WTC11 (cell line): ENCODE data around the gene RRBP1. TPM values are rescaled to one million over a fixed set of nuclear protein-coding genes. Genes with fewer than 3 reads are reported as not detected.

Experiments
- ATAC-seq: fragments of 200-7000 bp; cut with Tn5 transposase; 2 replicates; pipeline ENCODE4 v1.10.0; 2021; ENCODE audit warnings: mild to moderate bottlenecking, moderate library complexity
- CTCF ChIA-PET: fragments of 300-600 bp; sonication (Branson Sonifier 250); formaldehyde crosslinking; loops from one replicate; lab custom pipeline; 2021; ENCODE audit warnings: antibody characterized with exemption; lab: Charles Lee
- POLR2A ChIA-PET: fragments of 350-600 bp; sonication (Branson Sonifier 250); formaldehyde crosslinking; loops from one replicate; lab custom pipeline; 2021; ENCODE audit warnings: antibody characterized with exemption; lab: Charles Lee
- DNase-seq: peaks from one replicate; pipeline ENCODE4 v3.0.0; 2021; ENCODE audit warnings: low spot score
- H3K27ac Mint-ChIP-seq: 2 replicates; pipeline ENCODE4 v1.8.0; 2021; ENCODE audit warnings: mixed read lengths
- H3K27me3 Mint-ChIP-seq: 2 replicates; pipeline ENCODE4 v1.8.0; 2021; ENCODE audit warnings: low read depth, mild to moderate bottlenecking, moderate library complexity, mixed read lengths
- H3K36me3 Mint-ChIP-seq: 2 replicates; pipeline ENCODE4 v1.8.0; 2021; ENCODE audit warnings: mixed read lengths
- H3K4me1 Mint-ChIP-seq: 2 replicates; pipeline ENCODE4 v1.8.0; 2022; ENCODE audit warnings: mixed read lengths
- H3K4me3 Mint-ChIP-seq: 2 replicates; pipeline ENCODE4 v1.8.0; 2021; ENCODE audit warnings: mild to moderate bottlenecking, moderate library complexity, mixed read lengths
- H3K9me3 Mint-ChIP-seq: 2 replicates; pipeline ENCODE4 v1.8.0; 2021; ENCODE audit warnings: mixed read lengths
- ARID4B ChIP-seq: sonication (generic); formaldehyde crosslinking; IDR thresholded peaks from 2 replicates; pipeline ENCODE4 v1.8.0; 2023; ENCODE audit warnings: missing genetic modification reagents, mild to moderate bottlenecking, borderline replicate concordance
- ELF4 ChIP-seq: sonication (generic); formaldehyde crosslinking; IDR thresholded peaks from 2 replicates; pipeline ENCODE4 v1.8.1; 2022; ENCODE audit warnings: low read depth, mild to moderate bottlenecking, moderate library complexity, missing genetic modification reagents
- ETV6 ChIP-seq: sonication (generic); formaldehyde crosslinking; IDR thresholded peaks from 2 replicates; pipeline ENCODE4 v1.8.1; 2022; ENCODE audit warnings: mild to moderate bottlenecking, missing genetic modification reagents
- FOXP1 ChIP-seq: sonication (generic); formaldehyde crosslinking; IDR thresholded peaks from 2 replicates; pipeline ENCODE4 v1.8.0; 2022; ENCODE audit warnings: missing genetic modification reagents, mild to moderate bottlenecking, moderate library complexity, borderline replicate concordance
- KAT7 ChIP-seq: sonication (generic); formaldehyde crosslinking; IDR thresholded peaks from 2 replicates; pipeline ENCODE4 v1.8.1; 2023; ENCODE audit warnings: missing genetic modification reagents, mild to moderate bottlenecking, borderline replicate concordance
- MLX ChIP-seq: sonication (generic); formaldehyde crosslinking; IDR thresholded peaks from 2 replicates; pipeline ENCODE4 v1.8.1; 2023; ENCODE audit warnings: mild to moderate bottlenecking, missing genetic modification reagents, moderate library complexity
- NR1H2 ChIP-seq: sonication (generic); formaldehyde crosslinking; IDR thresholded peaks from 2 replicates; pipeline ENCODE4 v1.9.0; 2021; ENCODE audit warnings: mild to moderate bottlenecking, moderate library complexity, missing genetic modification reagents
- NR2C2 ChIP-seq: sonication (generic); formaldehyde crosslinking; IDR thresholded peaks from 2 replicates; pipeline ENCODE4 v1.8.0; 2022; ENCODE audit warnings: mild to moderate bottlenecking, missing genetic modification reagents
- PRRX2 ChIP-seq: fragments of 250-450 bp; sonication (Bioruptor Pico); IDR thresholded peaks from 2 replicates; pipeline ENCODE4 v1.8.0; 2021; ENCODE audit warnings: mild to moderate bottlenecking
- SMAD4 ChIP-seq: sonication (generic); formaldehyde crosslinking; IDR thresholded peaks from 2 replicates; pipeline ENCODE4 v1.8.0; 2022; ENCODE audit warnings: mild to moderate bottlenecking, missing genetic modification reagents
- SP1 ChIP-seq: sonication (generic); formaldehyde crosslinking; conservative IDR thresholded peaks from 2 replicates; pipeline ENCODE4 v1.8.1; 2022; ENCODE audit warnings: missing genetic modification reagents
- TEAD1 ChIP-seq: sonication (generic); formaldehyde crosslinking; IDR thresholded peaks from 2 replicates; pipeline ENCODE4 v1.8.0; 2022; ENCODE audit warnings: mild to moderate bottlenecking, missing genetic modification reagents
- TP53 ChIP-seq: sonication (generic); formaldehyde crosslinking; IDR thresholded peaks from 2 replicates; pipeline ENCODE4 v1.8.1; 2023; ENCODE audit warnings: mild to moderate bottlenecking, missing genetic modification reagents
- ZNF263 ChIP-seq: sonication (generic); formaldehyde crosslinking; IDR thresholded peaks from 2 replicates; pipeline ENCODE4 v1.8.1; 2022; ENCODE audit warnings: low read depth, mild to moderate bottlenecking, moderate library complexity, missing genetic modification reagents
- ZNF317 ChIP-seq: sonication (generic); formaldehyde crosslinking; IDR thresholded peaks from 2 replicates; pipeline ENCODE4 v1.8.1; 2023; ENCODE audit warnings: low read depth, mild to moderate bottlenecking, moderate library complexity, missing genetic modification reagents, borderline replicate concordance
- ZNF416 ChIP-seq: fragments of 250-450 bp; sonication (Bioruptor Pico); IDR thresholded peaks from 2 replicates; pipeline ENCODE4 v1.9.0; 2021; ENCODE audit warnings: mild to moderate bottlenecking, inconsistent platforms
- total RNA-seq: library from RNA; stranded (reverse); gene quantifications from 3 replicates; pipeline ENCODE4 v1.2.3, GENCODE V29; 2021
- TF ChIP-seq, protein P1 (sequence below): sonication (generic); formaldehyde crosslinking; IDR thresholded peaks from 2 replicates; pipeline ENCODE4 v1.8.0; 2022; ENCODE audit warnings: mild to moderate bottlenecking, missing genetic modification reagents
- TF ChIP-seq, protein P2 (sequence below): fragments of 200-600 bp; IDR thresholded peaks from 2 replicates; pipeline ENCODE4 v1.8.0; 2022; ENCODE audit warnings: antibody characterized with exemption
- TF ChIP-seq, protein P3 (sequence below): sonication (generic); formaldehyde crosslinking; conservative IDR thresholded peaks from 2 replicates; pipeline ENCODE4 v1.8.1; 2022; ENCODE audit warnings: mild to moderate bottlenecking, missing genetic modification reagents

The RRBP1 gene
- total RNA-seq, 1 experiment from 2014 or later, result 171 TPM

- ATAC-seq, result no peak
These were observed 23.4 kb downstream of the RRBP1 start for GRCh38 chr20:17658648-17658993.

DNA sequence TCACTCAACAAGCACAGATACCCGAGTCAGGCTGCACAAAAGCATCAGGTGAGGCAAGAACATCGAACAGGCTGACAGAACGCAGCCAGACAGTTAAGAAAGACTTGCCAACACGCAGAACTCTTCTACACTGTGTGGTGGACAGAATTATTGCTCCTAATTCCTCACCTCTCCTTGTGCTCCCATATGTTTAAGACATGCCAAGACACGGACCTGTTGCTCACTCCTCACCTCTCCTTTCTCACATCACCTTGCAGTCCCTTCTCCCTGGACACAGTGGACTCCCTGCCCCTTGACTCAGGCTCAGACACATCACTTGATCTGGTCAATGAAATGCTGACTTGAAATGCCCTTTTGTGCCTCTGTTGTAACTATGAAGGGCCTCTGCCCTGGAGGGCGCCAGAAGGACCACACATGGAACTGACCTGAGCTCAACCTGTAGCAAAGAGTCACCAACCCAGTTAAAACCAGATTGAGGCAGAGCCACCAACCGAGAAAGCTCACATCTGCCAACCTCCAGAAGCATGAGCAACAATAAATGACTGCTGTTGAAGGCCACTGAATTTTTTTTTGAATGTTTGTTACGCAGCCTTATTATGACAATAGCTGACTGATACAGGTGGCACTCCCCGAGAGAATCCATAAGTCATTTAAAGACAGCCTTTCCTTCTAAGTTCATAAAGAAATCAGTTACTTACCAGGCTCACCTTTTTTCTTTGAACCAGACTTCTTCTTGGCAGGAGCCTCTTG, 24.0 kb downstream of the RRBP1 start:
- peaks cover 59% of the 10 kb centered on the region for H3K4me1 Mint-ChIP-seq
- ATAC-seq (no peak), DNase-seq (no peak)
- peak overlapping the region; percentile 82 for H3K27ac Mint-ChIP-seq
- ChIA-PET POLR2A (no interaction called here), CTCF (interaction anchor here (0.9 kb wide), 1 partner anchor 24 kb away, joined by 3 read pairs; the partner anchor contains the start of gene RRBP1)
- peaks cover 16% of the 10 kb centered on the region for H3K9me3 Mint-ChIP-seq
- no peak overlapping the region for H3K4me3 Mint-ChIP-seq
- no peaks in the 10 kb centered on the region for H3K27me3 Mint-ChIP-seq
- H3K36me3 Mint-ChIP-seq, result peaks cover 52% of the 10 kb centered on the region
- TF ChIP-seq TEAD1, result no peak
- no peak for TF ChIP-seq ZNF416 (CRISPR knock-in tag)
- TF ChIP-seq SMAD4, result no peak
- TF ChIP-seq, protein P1, sequence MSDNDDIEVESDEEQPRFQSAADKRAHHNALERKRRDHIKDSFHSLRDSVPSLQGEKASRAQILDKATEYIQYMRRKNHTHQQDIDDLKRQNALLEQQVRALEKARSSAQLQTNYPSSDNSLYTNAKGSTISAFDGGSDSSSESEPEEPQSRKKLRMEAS (CRISPR knock-in tag), result no peak
- TF ChIP-seq ZNF317 (CRISPR knock-in tag), result no peak
- no peak for TF ChIP-seq ZNF263 (CRISPR knock-in tag)
- TF ChIP-seq, protein P2, sequence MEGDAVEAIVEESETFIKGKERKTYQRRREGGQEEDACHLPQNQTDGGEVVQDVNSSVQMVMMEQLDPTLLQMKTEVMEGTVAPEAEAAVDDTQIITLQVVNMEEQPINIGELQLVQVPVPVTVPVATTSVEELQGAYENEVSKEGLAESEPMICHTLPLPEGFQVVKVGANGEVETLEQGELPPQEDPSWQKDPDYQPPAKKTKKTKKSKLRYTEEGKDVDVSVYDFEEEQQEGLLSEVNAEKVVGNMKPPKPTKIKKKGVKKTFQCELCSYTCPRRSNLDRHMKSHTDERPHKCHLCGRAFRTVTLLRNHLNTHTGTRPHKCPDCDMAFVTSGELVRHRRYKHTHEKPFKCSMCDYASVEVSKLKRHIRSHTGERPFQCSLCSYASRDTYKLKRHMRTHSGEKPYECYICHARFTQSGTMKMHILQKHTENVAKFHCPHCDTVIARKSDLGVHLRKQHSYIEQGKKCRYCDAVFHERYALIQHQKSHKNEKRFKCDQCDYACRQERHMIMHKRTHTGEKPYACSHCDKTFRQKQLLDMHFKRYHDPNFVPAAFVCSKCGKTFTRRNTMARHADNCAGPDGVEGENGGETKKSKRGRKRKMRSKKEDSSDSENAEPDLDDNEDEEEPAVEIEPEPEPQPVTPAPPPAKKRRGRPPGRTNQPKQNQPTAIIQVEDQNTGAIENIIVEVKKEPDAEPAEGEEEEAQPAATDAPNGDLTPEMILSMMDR, result no peak
- no peak for TF ChIP-seq ETV6 (CRISPR knock-in tag)
- TF ChIP-seq, protein P3, sequence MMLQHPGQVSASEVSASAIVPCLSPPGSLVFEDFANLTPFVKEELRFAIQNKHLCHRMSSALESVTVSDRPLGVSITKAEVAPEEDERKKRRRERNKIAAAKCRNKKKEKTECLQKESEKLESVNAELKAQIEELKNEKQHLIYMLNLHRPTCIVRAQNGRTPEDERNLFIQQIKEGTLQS (CRISPR knock-in tag), result no peak
- TF ChIP-seq KAT7 (CRISPR knock-in tag), result no peak
- TF ChIP-seq NR1H2 (CRISPR knock-in tag), result no peak
- no peak for TF ChIP-seq SP1 (CRISPR knock-in tag)
- TF ChIP-seq ELF4, result no peak

More at GRCh38 chr20:17658648-17658993, 23.4 kb downstream of the RRBP1 start:
- TF ChIP-seq FOXP1 (CRISPR knock-in tag) (no peak), ZNF263 (CRISPR knock-in tag) (no peak), PRRX2 (CRISPR knock-in tag) (no peak), MLX (CRISPR knock-in tag) (no peak)
- peaks cover 16% of the 10 kb centered on the region for H3K9me3 Mint-ChIP-seq
- POLR2A ChIA-PET, result no interaction called here
- H3K36me3 Mint-ChIP-seq, result peaks cover 52% of the 10 kb centered on the region
- H3K27ac Mint-ChIP-seq, result no peak overlapping the region
- CTCF ChIA-PET, result interaction anchor here (0.9 kb wide), 1 partner anchor 24 kb away, joined by 3 read pairs; the partner anchor contains the start of gene RRBP1
- no peaks in the 10 kb centered on the region for H3K27me3 Mint-ChIP-seq
- DNase-seq, result no peak
- peaks cover 64% of the 10 kb centered on the region for H3K4me1 Mint-ChIP-seq
- no peak overlapping the region for H3K4me3 Mint-ChIP-seq

DNA sequence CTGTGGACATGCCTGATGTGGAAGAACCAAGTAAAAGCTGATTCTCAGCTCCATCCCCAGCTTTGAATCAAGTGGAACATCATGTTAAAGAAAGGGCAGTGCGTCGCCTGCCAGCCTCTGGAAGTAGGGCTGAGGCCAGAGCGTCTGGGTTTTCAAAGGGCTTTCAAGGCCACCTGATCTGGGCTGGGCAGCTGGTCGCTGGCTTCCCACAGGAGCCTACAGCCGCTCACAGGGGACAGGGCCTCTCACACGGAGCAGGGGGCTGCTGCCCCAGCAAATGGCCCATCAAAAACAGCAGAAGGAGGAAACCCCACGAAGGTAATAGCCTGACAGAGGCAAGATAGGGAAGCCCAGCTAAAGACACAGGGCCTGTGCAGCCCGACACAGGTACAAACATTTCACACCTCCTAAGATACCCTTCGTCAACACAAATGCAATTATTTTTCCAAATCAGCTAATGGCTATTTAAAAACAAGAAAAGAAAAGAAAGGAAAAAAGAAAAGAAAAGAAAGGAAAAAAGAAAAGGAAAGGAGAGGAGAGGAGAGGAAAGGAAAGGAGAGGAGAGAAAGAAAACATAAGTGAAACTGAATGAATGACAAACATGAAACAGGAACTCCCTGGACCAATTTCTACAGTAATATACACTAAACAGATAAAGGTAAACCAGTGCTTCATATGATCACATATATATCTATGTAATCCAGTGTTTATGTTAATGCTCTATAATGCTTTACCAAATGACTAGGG, 24.8 kb downstream of the RRBP1 start:
- Mint-ChIP-seq H3K9me3 (peaks cover 16% of the 10 kb centered on the region), H3K4me3 (no peak overlapping the region), H3K27ac (peak overlapping the region; percentile 72), H3K4me1 (peaks cover 58% of the 10 kb centered on the region), H3K36me3 (peaks cover 50% of the 10 kb centered on the region), H3K27me3 (no peaks in the 10 kb centered on the region)
- CTCF ChIA-PET, result interaction anchor here (0.9 to 3.3 kb wide), 4 partner anchors 24 to 281 kb away, joined by 3 to 24 read pairs (median 9); partner anchors contain the start of gene RRBP1
- POLR2A ChIA-PET, result no interaction called here
- DNase-seq (no peak), ATAC-seq (no peak; the same call in 1 of the 2 replicates)
- TF ChIP-seq TP53 (CRISPR knock-in tag) (no peak), ARID4B (CRISPR knock-in tag) (no peak), PRRX2 (CRISPR knock-in tag) (no peak), ELF4 (no peak), NR2C2 (no peak)
